Endodermal cell (in vitro differentiated cells): ENCODE data around the gene ZNF750. TPM values are rescaled to one million over a fixed set of nuclear protein-coding genes. Genes with fewer than 3 reads are reported as not detected.

ENCODE experiments used
- DNase-seq: peaks from one replicate; pipeline ENCODE4 v3.0.0-alpha.2; 2017
- H3K27ac ChIP-seq: 2 replicates; pipeline ENCODE4 v1.5.1; 2013; ENCODE audit warnings: mild to moderate bottlenecking, low read depth, low read length, moderate library complexity
- H3K27me3 ChIP-seq: 2 replicates; pipeline ENCODE4 v1.6.1; 2013; ENCODE audit warnings: mild to moderate bottlenecking, low read length, moderate library complexity; ENCODE audit not compliant: insufficient read depth, control insufficient read depth, poor library complexity, severe bottlenecking
- H3K36me3 ChIP-seq: 2 replicates; pipeline ENCODE4 v1.7.0; 2013; ENCODE audit warnings: mild to moderate bottlenecking, low read length, moderate library complexity; ENCODE audit not compliant: control insufficient read depth, insufficient read depth
- H3K4me1 ChIP-seq: one replicate; pipeline ENCODE4 v1.7.0; 2013; ENCODE audit warnings: low read length; ENCODE audit not compliant: control insufficient read depth, insufficient read depth
- H3K4me3 ChIP-seq: 2 replicates; pipeline ENCODE4 v1.5.1; 2013; ENCODE audit warnings: mild to moderate bottlenecking, low read length, moderate library complexity
- H3K9ac ChIP-seq: 2 replicates; pipeline ENCODE4 v1.6.1; 2013; ENCODE audit warnings: mild to moderate bottlenecking, low read length, moderate library complexity; ENCODE audit not compliant: poor library complexity, severe bottlenecking; ENCODE audit errors: extremely low read depth
- H3K9me3 ChIP-seq: 2 replicates; pipeline ENCODE4 v1.6.1; 2013; ENCODE audit warnings: mild to moderate bottlenecking, low read length, moderate library complexity; ENCODE audit not compliant: control insufficient read depth
- H3K27ac Mint-ChIP-seq: 2 replicates; pipeline ENCODE4 v1.8.0; 2020; ENCODE audit warnings: mixed read lengths
- H3K27me3 Mint-ChIP-seq: 2 replicates; pipeline ENCODE4 v1.8.0; 2021; ENCODE audit warnings: mild to moderate bottlenecking, mixed read lengths; ENCODE audit not compliant: insufficient read depth
- H3K36me3 Mint-ChIP-seq: 2 replicates; pipeline ENCODE4 v1.8.0; 2020; ENCODE audit warnings: low read depth, mixed read lengths
- H3K4me1 Mint-ChIP-seq: 2 replicates; pipeline ENCODE4 v1.8.0; 2020; ENCODE audit warnings: mixed read lengths
- H3K4me3 Mint-ChIP-seq: 2 replicates; pipeline ENCODE4 v1.8.0; 2020; ENCODE audit warnings: mild to moderate bottlenecking, moderate library complexity, mixed read lengths
- H3K9me3 Mint-ChIP-seq: 2 replicates; pipeline ENCODE4 v1.8.0; 2020; ENCODE audit warnings: mild to moderate bottlenecking, mixed read lengths
- CTCF ChIP-seq: fragments of 200-600 bp; sonication (generic); conservative IDR thresholded peaks from 2 replicates; pipeline ENCODE4 v1.5.0; 2021; ENCODE audit warnings: antibody characterized with exemption, mild to moderate bottlenecking
- WGBS, 2 experiments: methylation state at CpG; one replicate each; pipeline versions ENCODE4 v1.1.5 to v1.1.7; 2013; ENCODE audit warnings: missing lambda C conversion rate in 2 of 2, mixed read lengths in 1 of 2; ENCODE audit not compliant: insufficient coverage in 1 of 2, insufficient read length in 1 of 2; 5-methylcytosine and 5-hydroxymethylcytosine counted together
- total RNA-seq, 2 donors: library from RNA; stranded (reverse); fragmentation: NEBNext Ultra II Directional in 1 of 2; extraction: Animal tissue kit (Norgen Biotek cat#: 25700) in 1 of 2; gene quantifications; 2 replicates in 1 of 2; 3 replicates in 1 of 2; pipeline ENCODE4 v1.2.1, GENCODE V29; 2021

The ZNF750 gene
- total RNA-seq, 2 donors from 2014 or later = not detected

GRCh38 chr17:82823004-82823403 is 16.8 kb downstream of the ZNF750 start:
- 84 to 89% methylated on average over 5 of the region's 5 CpGs for WGBS, 2 experiments
- Histone ChIP-seq H3K9ac (no peak overlapping the region), H3K9me3 (peaks cover 24% of the 10 kb centered on the region), H3K27me3 (no peaks in the 10 kb centered on the region), H3K4me3 (no peak overlapping the region), H3K4me1 (no peaks in the 10 kb centered on the region), H3K27ac (no peak overlapping the region), H3K36me3 (peaks cover 41% of the 10 kb centered on the region)
- H3K4me1 Mint-ChIP-seq = no peaks in the 10 kb centered on the region
- H3K36me3 Mint-ChIP-seq = peaks cover 60% of the 10 kb centered on the region
- no peak overlapping the region for H3K4me3 Mint-ChIP-seq
- peak; percentile 66 for TF ChIP-seq CTCF
- H3K27me3 Mint-ChIP-seq = no peaks in the 10 kb centered on the region
- H3K27ac Mint-ChIP-seq = no peak overlapping the region
- H3K9me3 Mint-ChIP-seq = peaks cover 19% of the 10 kb centered on the region
- DNase-seq = peak; percentile 79

DNA sequence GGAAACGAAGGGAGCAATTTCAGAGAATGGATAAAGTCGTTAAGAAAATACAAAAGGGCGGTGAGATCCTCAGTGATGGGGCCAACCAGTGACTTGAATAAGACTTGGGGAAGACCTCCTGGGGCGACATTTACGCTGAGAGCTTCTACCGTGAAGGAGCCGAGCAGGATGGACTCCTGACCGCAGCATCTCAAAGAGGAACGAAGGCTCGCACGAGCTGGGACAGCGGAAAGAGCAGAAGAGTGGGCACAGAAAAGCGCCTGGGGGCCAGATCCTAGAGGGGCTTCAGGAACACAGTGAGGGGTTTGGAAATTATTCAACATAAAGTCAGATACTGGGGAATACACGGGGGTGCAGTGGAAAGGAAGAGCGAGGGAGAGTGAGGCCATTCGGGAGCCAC is 17.5 kb downstream of the ZNF750 start:
- H3K4me1 ChIP-seq = no peaks in the 10 kb centered on the region
- peaks cover 41% of the 10 kb centered on the region for H3K36me3 ChIP-seq
- Mint-ChIP-seq H3K27me3 (no peaks in the 10 kb centered on the region), H3K9me3 (peaks cover 19% of the 10 kb centered on the region), H3K27ac (no peak overlapping the region), H3K36me3 (peaks cover 60% of the 10 kb centered on the region), H3K4me1 (no peaks in the 10 kb centered on the region), H3K4me3 (no peak overlapping the region)
- no peak overlapping the region for H3K27ac ChIP-seq
- no peak overlapping the region for H3K4me3 ChIP-seq
- H3K9me3 ChIP-seq = peaks cover 24% of the 10 kb centered on the region
- no peaks in the 10 kb centered on the region for H3K27me3 ChIP-seq
- TF ChIP-seq CTCF = no peak
- H3K9ac ChIP-seq = no peak overlapping the region
- 93 to 95% methylated on average over 16 of the region's 16 CpGs for WGBS, 2 experiments
- no peak for DNase-seq

DNA sequence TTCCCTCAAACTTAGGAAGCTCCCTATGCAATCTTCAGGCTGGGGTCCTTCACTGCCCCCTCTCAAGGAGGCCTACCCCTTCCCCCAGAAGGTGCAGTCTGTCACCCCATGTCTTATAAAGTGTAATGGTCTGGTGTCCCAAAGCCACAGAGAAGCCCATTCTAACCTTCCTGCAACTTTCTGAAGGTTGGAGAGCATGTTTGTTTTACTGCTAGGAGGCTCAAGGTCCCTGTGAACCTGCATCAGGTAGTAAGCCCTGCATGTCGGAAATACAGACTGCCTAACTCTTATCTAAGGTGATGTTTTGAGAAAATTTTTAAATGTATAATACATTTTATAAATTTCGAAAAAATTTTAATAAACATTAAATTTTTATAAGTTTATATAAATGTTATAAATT is 18.3 kb downstream of the ZNF750 start:
- peaks cover 45% of the 10 kb centered on the region for H3K36me3 ChIP-seq
- peaks cover 61% of the 10 kb centered on the region for H3K36me3 Mint-ChIP-seq

More for the DNA sequence above, 18.3 kb downstream of the ZNF750 start:
- H3K4me1 ChIP-seq = no peaks in the 10 kb centered on the region
- no peak for DNase-seq
- H3K9me3 Mint-ChIP-seq = peaks cover 19% of the 10 kb centered on the region
- H3K27me3 Mint-ChIP-seq = no peaks in the 10 kb centered on the region
- peaks cover 24% of the 10 kb centered on the region for H3K9me3 ChIP-seq
- 67% methylated on average over 1 of the region's 2 CpGs; no CpG with 5 or more reads in 1 of the 2 experiments for WGBS, 2 experiments
- H3K4me1 Mint-ChIP-seq = no peaks in the 10 kb centered on the region
- H3K4me3 Mint-ChIP-seq = no peak overlapping the region
- H3K27ac ChIP-seq = no peak overlapping the region
- TF ChIP-seq CTCF = no peak
- no peak overlapping the region for H3K27ac Mint-ChIP-seq
- no peaks in the 10 kb centered on the region for H3K27me3 ChIP-seq
- no peak overlapping the region for H3K9ac ChIP-seq
- no peak overlapping the region for H3K4me3 ChIP-seq
